HG02642 (cell line): ENCODE data around the gene ZEB2.
"Not testable (repeated sequence)": the region's sequence is repeated elsewhere in the genome, so short reads cannot be mapped to it uniquely, and the experiment has no call there.

Source experiments
- ATAC-seq: cut with Tn5 transposase; IDR thresholded peaks from one replicate; pipeline ENCODE4 v1.9.1; 2021; ENCODE audit warnings: mild to moderate bottlenecking; ENCODE audit not compliant: unreplicated experiment, poor library complexity

Gene ZEB2

DNA sequence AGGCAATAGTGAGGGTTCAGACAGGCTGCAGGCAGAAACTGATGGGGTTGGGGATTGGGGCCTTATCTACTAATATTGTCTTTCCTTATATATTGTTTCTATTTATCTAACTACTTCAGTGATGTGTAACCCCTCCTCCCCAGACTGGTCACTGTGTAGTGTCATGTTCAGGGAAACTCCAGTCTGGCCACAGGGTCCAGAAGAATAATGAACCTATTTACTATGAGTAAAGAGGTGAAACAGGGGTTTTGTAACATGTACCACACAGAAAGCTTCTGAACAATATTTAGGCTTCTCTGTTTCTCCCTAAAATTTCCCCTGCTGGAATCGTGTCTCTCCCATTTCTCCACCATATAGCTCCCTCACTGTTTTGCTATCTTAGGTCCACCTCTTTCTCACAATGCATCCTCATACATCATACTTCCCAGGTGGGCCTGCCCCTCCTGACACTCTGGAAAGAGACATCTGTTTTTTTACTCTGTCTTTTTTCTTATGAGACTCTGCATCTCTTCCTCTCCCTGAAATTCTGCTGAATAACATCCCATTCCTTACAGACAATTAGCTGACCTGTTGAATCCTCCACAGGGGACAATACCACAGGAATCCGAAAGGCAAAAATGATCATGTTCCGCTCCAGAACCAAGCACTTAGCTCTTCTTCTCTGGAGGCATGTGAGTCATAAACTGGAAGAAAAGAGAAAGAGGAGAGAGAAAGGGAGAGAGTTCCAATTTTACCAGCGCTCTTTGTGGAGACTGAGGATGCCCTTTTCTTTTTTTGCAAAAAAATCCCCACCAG is 154.8 kb downstream of the ZEB2 start:
- peak; percentile 93 for ATAC-seq

DNA sequence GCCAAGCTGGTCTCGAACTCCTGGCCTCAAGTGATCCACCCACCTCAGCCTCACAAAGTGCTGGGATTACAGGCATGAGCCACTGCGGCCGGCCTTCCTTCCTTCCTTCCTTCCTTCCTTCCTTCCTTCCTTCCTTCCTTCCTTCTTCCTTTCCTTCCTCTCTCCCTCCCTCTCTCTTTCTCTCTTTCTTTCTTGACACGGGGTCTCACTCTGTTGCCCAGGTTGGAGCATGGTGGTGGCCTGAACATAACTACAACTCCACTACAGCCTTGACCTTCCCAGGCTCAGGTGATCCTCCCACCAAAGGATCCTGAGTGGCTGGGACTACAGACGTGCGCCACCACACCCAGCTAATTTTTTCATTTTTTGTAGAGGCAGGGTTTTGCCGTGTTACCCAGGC is 155.7 kb downstream of the ZEB2 start:
- not testable (repeated sequence) for ATAC-seq

DNA sequence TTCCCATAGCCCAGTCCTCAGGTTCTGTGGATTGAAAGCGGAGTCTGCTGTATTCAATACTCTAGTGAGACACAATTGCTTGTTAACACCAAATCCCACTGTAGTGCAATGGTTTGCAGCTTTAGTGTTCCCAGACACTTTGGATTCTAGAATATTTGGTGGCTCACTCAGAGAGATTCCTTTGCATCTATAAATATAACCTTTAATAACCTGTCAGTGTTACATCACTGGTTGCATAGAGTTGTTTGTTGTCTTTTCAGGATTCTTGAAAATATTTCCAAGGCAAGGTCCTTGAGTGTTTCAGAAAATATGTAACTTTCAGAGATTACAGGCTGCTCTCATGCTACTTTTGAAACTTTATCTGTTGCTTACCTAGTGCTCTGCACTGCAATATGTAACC is 157.5 kb downstream of the ZEB2 start:
- ATAC-seq, result no peak

DNA sequence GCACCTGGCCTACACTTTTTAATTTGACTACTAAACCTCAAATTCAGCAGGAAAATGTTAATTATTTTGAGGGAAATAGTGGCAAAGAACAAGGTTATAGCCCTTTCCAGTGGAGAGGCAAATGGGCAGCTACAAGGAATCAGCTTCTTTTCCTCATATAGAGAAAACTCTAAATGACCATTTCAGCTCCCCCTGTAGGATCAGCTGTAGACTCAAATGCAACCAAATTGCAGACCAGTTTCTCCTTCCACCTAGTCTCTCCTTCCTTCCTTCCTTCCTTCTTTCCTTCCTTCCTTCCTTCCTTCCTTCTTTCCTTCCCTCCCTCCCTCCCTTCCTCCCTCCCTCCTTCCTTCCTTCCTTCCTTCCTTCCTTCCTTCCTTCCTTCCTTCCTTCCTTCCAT is 158.2 kb downstream of the ZEB2 start:
- no peak for ATAC-seq

DNA sequence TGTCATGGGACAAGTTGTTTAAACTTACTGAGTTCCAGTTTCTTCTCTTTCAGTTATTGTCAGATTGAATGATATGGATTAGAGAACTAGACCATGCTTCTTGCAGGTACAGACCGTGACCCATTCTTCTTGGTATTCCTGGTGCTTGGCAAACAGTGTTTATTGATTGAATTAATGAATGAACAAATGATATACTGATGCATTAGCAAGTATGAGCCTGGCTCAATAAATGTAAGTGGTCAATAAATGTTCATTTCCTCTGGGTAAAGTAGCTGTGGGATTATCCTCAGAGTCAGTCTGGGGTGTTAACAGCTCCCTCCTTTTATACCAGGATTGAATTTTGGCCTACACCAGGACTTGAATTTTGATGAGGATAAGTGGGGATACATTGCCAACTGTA is 160.2 kb downstream of the ZEB2 start:
- no peak for ATAC-seq

- ATAC-seq, result peak; percentile 69
Measured at GRCh38 chr2:144358979-144359541, 160.9 kb downstream of the ZEB2 start.

DNA sequence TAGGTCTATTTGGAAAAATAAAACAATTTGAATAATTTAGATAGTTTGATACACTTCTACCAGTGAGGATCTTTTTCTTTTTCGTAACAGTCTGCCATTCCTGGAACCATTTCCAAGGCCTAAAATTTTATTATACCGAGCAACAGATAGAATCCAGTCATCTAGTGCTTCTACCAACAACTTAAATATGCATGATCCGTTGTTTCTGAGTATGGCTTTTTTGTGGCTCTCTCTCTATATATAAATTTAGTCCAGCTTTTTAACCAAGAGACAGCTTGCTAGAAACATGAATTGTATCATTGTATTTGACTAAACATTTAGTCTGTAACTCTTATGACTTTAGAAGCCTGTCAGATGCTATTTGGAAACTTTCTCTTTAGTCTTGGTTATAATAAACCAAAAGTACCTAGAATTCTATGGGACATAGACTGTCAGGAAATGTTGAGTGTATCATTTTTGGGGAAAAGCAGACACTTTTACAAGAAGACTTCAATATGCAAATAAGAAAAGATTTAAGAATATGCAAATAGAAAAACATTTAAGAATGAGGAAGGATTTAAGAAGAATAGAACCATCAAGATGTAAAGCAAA is 161.4 kb downstream of the ZEB2 start:
- ATAC-seq, result peak; percentile 5

DNA sequence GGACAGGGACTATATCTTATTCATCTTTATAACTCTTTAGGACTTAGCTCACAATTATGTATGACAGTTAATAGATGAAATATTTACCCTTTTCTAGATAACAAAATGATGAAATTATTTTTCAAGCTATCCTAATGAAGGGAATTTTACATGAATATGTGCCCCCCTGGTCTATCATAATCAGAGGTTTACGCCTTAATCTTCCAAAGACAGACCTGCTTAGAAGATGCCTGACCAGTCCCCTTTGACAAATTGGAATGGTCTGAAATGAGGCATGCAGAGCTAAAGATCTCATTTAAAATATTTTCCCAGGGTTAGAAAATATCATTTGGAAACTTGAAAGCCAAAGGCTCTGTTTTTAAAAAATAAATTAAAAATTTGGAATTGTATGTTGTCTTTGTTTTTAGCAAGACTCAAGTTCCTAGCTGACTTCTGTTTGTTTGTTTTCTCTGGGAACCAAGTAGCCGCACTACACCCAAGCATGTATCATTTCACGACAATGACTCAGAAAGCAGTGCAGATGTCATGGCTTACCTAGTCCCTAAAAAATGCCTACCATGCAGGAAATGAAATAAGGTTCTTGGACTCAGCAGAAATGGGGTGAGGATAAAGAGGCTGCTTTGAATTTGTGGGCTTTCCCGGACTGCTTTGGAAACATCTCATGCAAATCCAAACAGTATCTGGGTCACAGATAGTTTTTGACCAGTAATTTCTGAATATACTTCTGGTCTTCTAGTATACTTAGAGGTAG is 162.1 kb downstream of the ZEB2 start:
- peak; percentile 81 for ATAC-seq

- ATAC-seq, result no peak
Measured at GRCh38 chr2:144356402-144356801, 163.5 kb downstream of the ZEB2 start.

DNA sequence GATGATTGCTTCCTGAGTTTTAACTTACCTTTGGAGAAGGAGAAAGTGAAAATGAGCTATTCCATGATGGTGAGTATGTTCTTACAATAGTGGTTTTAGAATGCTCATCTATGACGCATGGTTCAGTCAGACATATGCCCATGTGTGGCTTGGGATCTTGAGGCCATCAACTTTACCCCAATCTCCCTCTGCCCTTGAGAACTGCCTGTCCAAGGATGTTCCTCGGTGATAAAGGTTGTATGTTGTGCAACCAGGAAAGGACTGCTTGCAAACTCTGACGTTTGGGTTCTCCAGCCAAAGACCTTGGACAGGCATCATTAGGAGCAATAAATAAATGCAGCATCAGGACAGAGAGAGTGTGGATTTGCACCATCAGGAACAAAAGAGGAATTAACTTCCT is 165.0 kb downstream of the ZEB2 start:
- ATAC-seq, result no peak

DNA sequence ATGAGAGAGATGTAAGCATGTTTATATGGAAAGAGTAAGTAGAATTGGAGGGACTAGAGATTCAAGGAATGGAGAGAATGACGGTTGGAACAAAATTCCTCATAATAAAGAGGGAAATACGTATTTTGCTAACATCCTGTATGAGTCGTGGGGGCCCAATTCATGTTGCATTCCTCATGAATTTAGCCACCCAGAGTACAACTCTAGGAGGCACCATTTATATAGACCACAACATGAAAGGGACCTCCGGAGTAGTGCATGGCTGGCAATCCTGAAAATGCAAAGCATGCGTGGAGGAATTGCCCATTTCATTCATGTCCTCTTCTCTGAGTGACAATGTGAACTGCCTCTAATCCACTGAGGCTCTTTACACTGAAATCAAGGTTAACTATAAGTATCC is 168.2 kb downstream of the ZEB2 start:
- ATAC-seq, result no peak

DNA sequence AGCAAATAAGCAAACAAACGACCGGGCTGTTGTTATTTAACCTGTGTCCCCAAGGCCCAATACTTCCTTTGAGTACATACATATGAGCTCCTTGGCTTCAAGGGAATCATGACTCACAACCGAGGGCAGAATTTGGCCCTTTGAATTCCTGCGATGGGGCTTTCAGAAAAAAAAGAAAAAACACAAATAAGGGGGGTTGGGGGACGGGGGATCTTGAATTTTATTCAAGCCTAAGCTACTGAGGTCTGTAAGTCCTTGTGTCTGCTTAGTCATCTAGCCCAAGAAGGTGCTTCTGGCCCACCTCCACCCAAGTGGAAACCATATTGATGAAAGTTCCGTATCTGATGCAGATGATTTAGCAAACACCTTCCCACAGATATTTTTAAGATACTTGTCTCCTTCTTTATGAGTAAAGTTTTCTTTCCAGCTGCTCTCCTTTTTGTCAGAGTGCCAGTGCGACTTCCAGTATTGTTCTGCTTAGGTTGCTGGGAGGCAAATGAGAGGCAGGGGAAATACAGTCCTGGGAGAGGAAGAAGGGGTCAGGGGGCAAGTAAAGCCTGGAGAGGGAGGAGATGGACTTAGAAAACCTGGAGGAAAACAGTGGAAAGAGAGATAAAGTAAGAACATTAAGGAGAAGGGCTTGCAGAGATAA is 169.6 kb downstream of the ZEB2 start:
- no peak for ATAC-seq

DNA sequence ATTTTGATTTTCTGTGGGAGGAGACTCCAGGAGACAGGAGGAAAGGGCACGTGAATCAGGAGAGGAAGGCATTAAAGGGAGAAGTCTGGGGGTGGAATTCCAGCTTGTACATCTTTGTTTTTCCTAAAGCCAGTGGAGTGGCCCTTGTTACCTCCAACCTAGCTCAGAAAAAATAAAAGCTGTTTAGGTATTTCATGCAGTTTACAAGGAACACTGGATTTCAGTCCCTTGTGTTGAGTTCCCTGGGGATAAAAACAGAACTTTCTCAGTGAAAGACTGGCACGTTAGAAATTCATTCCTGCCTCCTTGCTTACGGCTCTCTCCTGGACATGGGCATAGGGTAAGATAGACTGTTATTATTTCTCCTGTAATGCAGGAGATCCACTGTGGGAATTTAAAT is 170.2 kb downstream of the ZEB2 start:
- ATAC-seq, result no peak

DNA sequence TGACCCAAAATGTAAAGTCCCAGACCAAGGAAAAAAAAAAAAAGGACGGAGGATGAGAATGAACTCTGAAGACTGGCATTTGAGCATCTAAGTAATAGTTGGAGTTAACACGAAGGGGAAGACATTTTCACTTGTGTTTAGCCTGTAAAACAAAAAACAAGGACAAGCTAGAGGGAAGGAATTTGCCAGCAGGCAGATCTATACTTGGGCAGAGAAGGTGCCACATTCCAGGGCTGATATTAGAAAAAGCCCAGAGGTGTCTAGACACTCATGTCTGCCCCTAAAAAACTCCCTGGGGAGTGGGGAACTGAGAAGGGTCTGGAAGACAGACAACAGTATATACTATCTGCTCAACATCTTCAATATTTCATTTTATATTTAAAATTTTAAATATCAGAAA is 171.1 kb downstream of the ZEB2 start:
- no peak for ATAC-seq

DNA sequence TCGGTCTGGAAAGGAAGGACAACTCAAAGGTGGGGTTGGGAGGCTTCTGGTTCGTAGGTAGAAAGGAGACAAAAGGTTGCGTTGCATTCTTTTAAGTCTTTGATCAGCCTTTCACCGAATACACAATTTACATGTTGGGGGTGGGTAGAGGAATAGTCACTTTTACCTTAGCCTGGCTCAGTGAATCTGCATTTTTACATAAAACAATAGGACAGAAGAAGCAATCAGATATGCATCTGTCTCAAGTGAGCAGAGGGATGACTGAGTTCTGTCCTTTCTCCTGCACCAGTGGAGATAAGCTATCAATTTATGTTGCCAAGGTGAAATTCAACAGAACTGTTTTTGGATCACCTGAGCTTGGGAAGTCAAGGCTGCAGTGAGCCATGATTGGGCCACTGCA is 173.7 kb downstream of the ZEB2 start:
- no peak for ATAC-seq

DNA sequence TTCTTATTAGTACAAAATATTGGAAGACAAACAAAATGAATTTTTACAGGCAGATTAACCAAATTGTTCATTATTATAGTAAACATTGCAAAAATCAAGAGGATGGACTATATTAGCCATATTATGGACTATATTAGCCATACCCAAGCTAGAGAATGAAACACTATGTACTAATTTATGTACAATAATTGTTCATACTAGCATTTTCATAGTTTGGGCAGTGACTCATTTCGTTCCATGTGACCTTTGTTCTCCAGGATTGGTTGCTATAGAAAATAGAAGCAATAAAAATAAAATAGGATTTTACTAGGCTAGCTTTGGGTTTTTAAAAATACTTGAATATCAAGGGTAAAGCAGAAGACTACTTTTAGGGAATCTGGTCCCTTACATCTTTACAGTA is 176.8 kb downstream of the ZEB2 start:
- no peak for ATAC-seq

DNA sequence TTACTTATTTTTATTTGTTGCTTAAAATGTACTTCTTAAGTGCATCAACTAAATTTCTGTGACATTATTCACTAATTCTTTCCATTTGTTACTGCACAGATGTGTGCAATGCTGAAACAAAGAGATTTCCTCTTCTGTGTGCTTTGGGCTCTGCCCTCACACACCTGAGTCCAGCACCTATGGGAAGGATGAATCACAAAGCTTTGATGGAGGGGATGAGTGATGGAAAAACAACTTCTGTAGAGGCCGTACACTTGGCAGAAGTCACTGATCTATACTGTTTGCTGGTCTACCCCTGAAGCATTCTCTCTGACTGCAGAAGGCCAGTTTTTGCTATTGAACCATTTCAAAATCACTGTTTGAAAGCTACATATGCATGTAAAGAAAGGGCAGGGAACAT is 178.4 kb downstream of the ZEB2 start:
- ATAC-seq, result no peak

- ATAC-seq, result no peak
Measured at GRCh38 chr2:144339048-144339447, 180.9 kb downstream of the ZEB2 start.

GRCh38 chr2:144334551-144334950 is 185.4 kb downstream of the ZEB2 start:
- no peak for ATAC-seq
